Aorta (tissue), 5 donors: Measurements from ENCODE around the gene WWOX. TPM values are rescaled to one million over a fixed set of nuclear protein-coding genes. Genes with fewer than 3 reads are reported as not detected.
"Not testable (repeated sequence)": the region's sequence is repeated elsewhere in the genome, so short reads cannot be mapped to it uniquely, and the experiment has no call there.

Source experiments
- ATAC-seq: fragments of 200-7000 bp; cut with Tn5 transposase; one replicate; pipeline ENCODE4 v1.9.1; 2022; ENCODE audit warnings: moderate library complexity; ENCODE audit not compliant: low FRiP score
- DNase-seq, 2 donors: peaks; one replicate each; pipeline ENCODE4 v3.0.0-alpha.2; 2020
- H3K27ac ChIP-seq, 2 donors: one replicate each; pipeline ENCODE4 v1.5.1; 2013; ENCODE audit warnings: low read length in 2 of 2, mild to moderate bottlenecking in 2 of 2, moderate library complexity in 2 of 2, control low read depth in 1 of 2, inconsistent platforms in 1 of 2, low read depth in 1 of 2
- H3K27me3 ChIP-seq, 2 donors: one replicate each; pipeline ENCODE4 v1.6.1; 2013; ENCODE audit warnings: control low read depth in 1 of 2, low read length in 1 of 2, mild to moderate bottlenecking in 1 of 2, moderate library complexity in 1 of 2; ENCODE audit not compliant: insufficient read depth in 2 of 2, control insufficient read depth in 1 of 2
- H3K36me3 ChIP-seq, 2 donors: one replicate each; pipeline ENCODE4 v1.6.1; 2013; ENCODE audit warnings: control low read depth in 1 of 2, low read length in 1 of 2, mild to moderate bottlenecking in 1 of 2; ENCODE audit not compliant: insufficient read depth in 2 of 2, control insufficient read depth in 1 of 2
- H3K4me1 ChIP-seq, 2 donors: one replicate each; pipeline ENCODE4 v1.6.1; 2013; ENCODE audit warnings: low read length in 2 of 2, control low read depth in 1 of 2, mild to moderate bottlenecking in 1 of 2, moderate library complexity in 1 of 2; ENCODE audit not compliant: insufficient read depth in 2 of 2, control insufficient read depth in 1 of 2
- H3K4me3 ChIP-seq, 2 donors: one replicate each; pipeline ENCODE4 v1.5.1; 2013; ENCODE audit warnings: low read length in 2 of 2, control low read depth in 1 of 2, mild to moderate bottlenecking in 1 of 2
- H3K9me3 ChIP-seq: one replicate; pipeline ENCODE4 v1.6.1; 2013; ENCODE audit warnings: mild to moderate bottlenecking, low read length; ENCODE audit not compliant: control insufficient read depth
- WGBS, 2 donors: extraction: QIAGEN DNeasy Blood & Tissue Kit; methylation state at CpG; one replicate each; pipeline ENCODE4 v1.1.7; 2013; 5-methylcytosine and 5-hydroxymethylcytosine counted together
- intact Hi-C, 2 donors: fragments of 100-400 bp; cut with DNase I; formaldehyde crosslinking; loops; one replicate each; pipeline versions ENCODE4 v1.14.2 to v1.15.0; 2022
- polyA plus RNA-seq, 2 donors: library from polyadenylated mRNA; stranded (reverse); fragments of 200-250 nt; gene quantifications; one replicate each; pipeline ENCODE4 v1.2.3, GENCODE V29; 2013
- total RNA-seq, 2 donors: library from RNA; stranded (reverse); fragmentation: NEBNext Ultra II Directional; extraction: Animal tissue kit (Norgen Biotek cat#: 25700); gene quantifications; one replicate each; pipeline ENCODE4 v1.2.1, GENCODE V29; 2021
- donor health status: healthy with polysubstance abuse.
- donor health status: Bipolar disorder and iron deficiency.
- donor health status: DM: no; HTN: no; CAD: no.
- donor health status: DM: no; HTN: no; CAD: no.
- donor health status: DM: yes; HTN: yes; CAD: no.

Gene WWOX
- total and polyA plus RNA-seq, 4 donors = 11.2 to 30.9 (median 14.6) TPM

DNA sequence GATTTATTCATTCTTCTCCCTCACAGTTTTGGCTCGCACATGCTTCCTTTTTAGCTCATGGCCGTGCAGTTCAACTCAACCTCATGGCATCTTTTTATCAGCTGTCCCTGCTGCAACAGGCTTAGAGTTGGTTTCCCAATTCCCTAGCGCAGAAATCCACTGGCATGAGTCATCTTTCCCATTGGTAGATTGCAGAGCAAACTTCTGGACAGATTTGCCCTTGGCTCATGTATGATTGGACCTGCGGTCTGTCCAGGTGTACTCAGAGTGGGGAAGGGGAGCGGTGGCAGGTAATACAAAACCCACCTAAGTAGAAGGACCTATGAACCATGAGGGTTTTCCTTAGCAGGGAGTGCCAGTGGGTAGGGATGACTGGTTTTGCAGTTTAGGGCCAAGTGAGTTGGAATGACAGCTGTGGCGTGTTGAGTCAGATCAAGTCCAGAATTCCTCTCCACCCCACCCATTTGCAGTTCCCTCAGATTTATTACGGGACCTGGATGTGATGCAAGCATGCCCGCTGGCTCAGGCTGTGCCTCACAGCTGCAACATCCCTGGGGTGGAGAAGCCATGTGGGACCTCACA lies 584.7 kb downstream of the WWOX start:
- no peaks in the 10 kb centered on the region for H3K9me3 ChIP-seq
- WGBS, 2 donors = 43 to 45% methylated on average over 8 of the region's 8 CpGs
- no peak overlapping the region for H3K27ac ChIP-seq
- ATAC-seq (peak; percentile 82), DNase-seq (peak; percentile 75 to 86)
- no peak overlapping the region for H3K4me3 ChIP-seq
- intact Hi-C loops = loop anchor here in 1 of 2 donors (10.0 kb wide), 1 partner anchor 59 kb away; no protein-coding TSS in a partner anchor
- no peaks in the 10 kb centered on the region for H3K4me1 ChIP-seq
- H3K36me3 ChIP-seq = no peaks in the 10 kb centered on the region
- no peaks in the 10 kb centered on the region for H3K27me3 ChIP-seq

- H3K36me3 ChIP-seq = no peaks in the 10 kb centered on the region
- peak in 1 of 2 donors; percentile 66 for DNase-seq
- WGBS, 2 donors = 30 to 37% methylated on average over 5 of the region's 5 CpGs
Observed at GRCh38 chr16:78684655-78685375, 585.4 kb downstream of the WWOX start.

DNA sequence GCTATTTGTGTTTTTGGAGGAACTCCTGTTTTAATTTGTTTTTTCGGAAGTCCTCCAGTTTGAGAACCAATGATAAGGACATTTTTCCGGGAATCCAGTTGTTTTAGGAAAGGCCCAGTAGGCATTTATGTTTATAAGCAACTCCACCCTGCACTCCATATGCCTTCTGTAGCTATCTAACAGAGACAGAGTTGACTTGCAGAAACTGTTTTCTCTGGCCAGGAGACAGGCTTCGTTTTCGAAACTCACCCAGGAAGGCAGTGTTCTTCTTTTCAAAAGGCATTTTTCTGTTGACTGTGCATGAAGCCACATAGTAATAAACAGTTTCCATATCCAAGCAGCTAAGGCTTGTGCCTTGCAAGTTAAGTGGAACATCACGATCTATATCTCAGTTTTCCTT lies 587.1 kb downstream of the WWOX start:
- H3K27me3 ChIP-seq = no peaks in the 10 kb centered on the region
- H3K4me3 ChIP-seq = no peak overlapping the region
- no peak overlapping the region for H3K27ac ChIP-seq
- no peak for ATAC-seq
- WGBS, 2 donors = 55 to 66% methylated on average over 5 of the region's 5 CpGs
- no peaks in the 10 kb centered on the region for H3K4me1 ChIP-seq
- H3K36me3 ChIP-seq = no peaks in the 10 kb centered on the region
- DNase-seq = no peak
- no peaks in the 10 kb centered on the region for H3K9me3 ChIP-seq
- intact Hi-C loops = loop anchor here in 1 of 2 donors (10.0 kb wide), 1 partner anchor 62 kb away; no protein-coding TSS in a partner anchor

More at GRCh38 chr16:78684655-78685375, 585.4 kb downstream of the WWOX start:
- intact Hi-C loops = loop anchor here in 1 of 2 donors (10.0 kb wide), 1 partner anchor 60 kb away; no protein-coding TSS in a partner anchor
- H3K4me1 ChIP-seq = no peaks in the 10 kb centered on the region
- peak; percentile 90 for ATAC-seq
- no peaks in the 10 kb centered on the region for H3K27me3 ChIP-seq
- H3K4me3 ChIP-seq = no peak overlapping the region
- no peak overlapping the region for H3K27ac ChIP-seq
- no peaks in the 10 kb centered on the region for H3K9me3 ChIP-seq

DNA sequence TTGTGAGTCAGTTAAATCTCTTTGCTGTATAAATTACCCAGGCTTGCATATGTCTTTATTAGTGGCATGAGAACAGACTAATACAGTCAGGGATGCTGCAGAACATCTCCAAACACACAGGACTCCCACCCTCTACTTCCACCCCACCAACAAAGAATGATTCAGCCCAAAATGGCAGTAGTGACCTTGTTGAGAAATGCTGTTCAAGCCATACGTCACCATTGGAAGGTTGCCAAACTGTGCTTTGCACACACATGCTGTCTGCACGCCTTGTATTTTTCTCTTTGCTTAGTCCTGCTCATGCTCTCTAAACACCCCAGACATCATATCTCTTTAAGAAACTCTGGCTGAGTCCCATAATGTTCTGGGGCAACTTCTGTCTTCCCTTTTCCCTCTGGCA lies 589.6 kb downstream of the WWOX start:
- 39 to 47% methylated on average over 2 of the region's 2 CpGs for WGBS, 2 donors
- no peak overlapping the region for H3K4me3 ChIP-seq
- H3K27ac ChIP-seq = no peak overlapping the region
- DNase-seq (no peak), ATAC-seq (no peak)
- H3K36me3 ChIP-seq = no peaks in the 10 kb centered on the region
- intact Hi-C loops = loop anchor here in 1 of 2 donors (10.0 kb wide), 1 partner anchor 64 kb away; no protein-coding TSS in a partner anchor
- H3K4me1 ChIP-seq = no peaks in the 10 kb centered on the region
- H3K9me3 ChIP-seq = no peaks in the 10 kb centered on the region
- no peaks in the 10 kb centered on the region for H3K27me3 ChIP-seq

- no peak overlapping the region for H3K27ac ChIP-seq
- intact Hi-C loops = loop anchor here in 1 of 2 donors (10.0 kb wide), 1 partner anchor 65 kb away; no protein-coding TSS in a partner anchor
- DNase-seq = no peak
- no peak for ATAC-seq
- no peaks in the 10 kb centered on the region for H3K9me3 ChIP-seq
- H3K36me3 ChIP-seq = no peaks in the 10 kb centered on the region
- H3K4me3 ChIP-seq = no peak overlapping the region
- no peaks in the 10 kb centered on the region for H3K27me3 ChIP-seq
- H3K4me1 ChIP-seq = no peaks in the 10 kb centered on the region
Observed at GRCh38 chr16:78689536-78689935, 590.1 kb downstream of the WWOX start.

- H3K4me3 ChIP-seq = no peak overlapping the region
- 96% methylated on average over 4 of the region's 4 CpGs for WGBS, 2 donors
- no peaks in the 10 kb centered on the region for H3K27me3 ChIP-seq
- H3K4me1 ChIP-seq = no peaks in the 10 kb centered on the region
- no peaks in the 10 kb centered on the region for H3K9me3 ChIP-seq
- intact Hi-C loops = no loop called here
- ATAC-seq (no peak), DNase-seq (no peak)
- no peaks in the 10 kb centered on the region for H3K36me3 ChIP-seq
- no peak overlapping the region for H3K27ac ChIP-seq
Observed at GRCh38 chr16:78690510-78690909, 591.1 kb downstream of the WWOX start.

DNA sequence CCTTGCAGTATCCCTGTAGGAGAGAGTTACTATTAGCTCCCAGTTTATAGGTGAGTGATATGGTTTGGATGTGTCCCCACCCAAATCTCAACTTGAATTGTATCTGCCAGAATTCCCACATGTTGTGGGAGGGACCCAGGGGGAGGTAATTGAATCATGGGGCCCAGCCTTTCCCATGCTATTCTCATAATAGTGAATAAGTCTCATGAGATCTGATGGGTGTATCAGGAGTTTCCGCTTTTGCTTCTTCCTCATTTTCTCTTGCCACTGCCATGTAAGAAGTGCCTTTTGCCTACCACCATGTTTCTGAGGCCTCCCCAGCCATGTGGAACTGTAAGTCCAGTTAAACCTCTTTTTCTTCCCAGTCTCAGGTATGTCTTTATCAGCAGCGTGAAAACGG lies 592.3 kb downstream of the WWOX start:
- H3K4me1 ChIP-seq, H3K27ac ChIP-seq, intact Hi-C loops, H3K4me3 ChIP-seq, DNase-seq, H3K36me3 ChIP-seq, ATAC-seq, H3K27me3 ChIP-seq, H3K9me3 ChIP-seq: not testable (repeated sequence)
- 76 to 94% methylated on average over 3 of the region's 3 CpGs for WGBS, 2 donors

- 94% methylated on average over 5 of the region's 5 CpGs for WGBS, 2 donors
- Histone ChIP-seq H3K36me3 (no peaks in the 10 kb centered on the region), H3K4me3 (no peak overlapping the region), H3K27ac (no peak overlapping the region), H3K9me3 (no peaks in the 10 kb centered on the region), H3K27me3 (no peaks in the 10 kb centered on the region), H3K4me1 (no peaks in the 10 kb centered on the region)
- intact Hi-C loops = no loop called here
- ATAC-seq (no peak), DNase-seq (no peak)
Observed at GRCh38 chr16:78693496-78693895, 594.0 kb downstream of the WWOX start.

DNA sequence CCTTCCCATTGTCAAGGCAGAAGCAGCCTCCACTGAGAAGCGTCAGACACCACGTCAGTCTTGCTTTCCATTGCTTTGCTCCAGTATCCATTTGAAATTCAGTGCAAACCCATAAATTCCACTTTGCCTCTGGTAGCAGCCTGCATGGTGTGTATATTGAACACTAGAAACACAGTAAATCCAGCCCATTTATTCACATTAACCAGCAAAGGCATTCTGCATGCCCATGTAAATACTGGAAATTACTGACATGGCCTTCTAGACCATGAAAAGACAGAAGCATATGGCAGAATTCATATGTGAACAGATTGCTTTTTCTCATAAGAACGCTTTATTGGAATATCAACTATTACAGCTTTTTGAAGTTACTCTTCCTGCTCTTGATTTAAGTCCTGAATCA lies 595.0 kb downstream of the WWOX start:
- no peak overlapping the region for H3K4me3 ChIP-seq
- H3K27me3 ChIP-seq = no peaks in the 10 kb centered on the region
- ATAC-seq (no peak), DNase-seq (no peak)
- H3K4me1 ChIP-seq = no peaks in the 10 kb centered on the region
- H3K27ac ChIP-seq = no peak overlapping the region
- no peaks in the 10 kb centered on the region for H3K9me3 ChIP-seq
- H3K36me3 ChIP-seq = no peaks in the 10 kb centered on the region
- intact Hi-C loops = no loop called here
- 97 to 99% methylated on average over 3 of the region's 3 CpGs for WGBS, 2 donors
